Stimulated activated CD8-positive, alpha-beta memory T cell treated with anti-CD3 and anti-CD28 coated beads, Interleukin-2, amount 100 ng/mL, for 1 hour (primary cell): ENCODE measurements around the gene GLCCI1.
"Not testable (repeated sequence)": the region's sequence is repeated elsewhere in the genome, so short reads cannot be mapped to it uniquely, and the experiment has no call there.

Experiments
- DNase-seq, 2 donors: peaks; one replicate each; pipeline ENCODE4 v3.0.0-alpha.2; 2020; ENCODE audit warnings: low read depth in 2 of 2

GLCCI1 gene

GRCh38 chr7:7989616-7990440 lies 21.2 kb downstream of the GLCCI1 start:
- no peak for DNase-seq

- DNase-seq: no peak
Observed at GRCh38 chr7:7990441-7990761, 21.8 kb downstream of the GLCCI1 start.

DNA sequence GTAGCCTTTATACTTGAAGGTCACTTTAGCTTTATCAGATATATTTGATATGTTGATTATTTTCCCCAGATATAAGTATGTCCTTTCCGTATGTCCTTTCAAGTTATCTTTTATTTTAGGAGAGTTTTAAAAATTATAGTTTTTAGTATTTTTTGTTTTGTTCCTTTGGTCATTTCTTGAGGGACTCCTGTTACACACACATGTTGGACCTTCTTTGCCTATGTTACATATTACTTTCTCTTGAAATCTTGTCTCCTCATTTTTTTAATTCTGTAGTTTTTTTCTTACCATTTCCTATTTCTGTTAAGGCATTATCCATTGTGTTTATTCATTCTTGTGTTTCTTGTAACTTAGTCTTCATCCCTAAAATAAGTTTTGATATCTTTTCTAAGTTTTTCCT lies 23.9 kb downstream of the GLCCI1 start:
- no peak for DNase-seq

DNA sequence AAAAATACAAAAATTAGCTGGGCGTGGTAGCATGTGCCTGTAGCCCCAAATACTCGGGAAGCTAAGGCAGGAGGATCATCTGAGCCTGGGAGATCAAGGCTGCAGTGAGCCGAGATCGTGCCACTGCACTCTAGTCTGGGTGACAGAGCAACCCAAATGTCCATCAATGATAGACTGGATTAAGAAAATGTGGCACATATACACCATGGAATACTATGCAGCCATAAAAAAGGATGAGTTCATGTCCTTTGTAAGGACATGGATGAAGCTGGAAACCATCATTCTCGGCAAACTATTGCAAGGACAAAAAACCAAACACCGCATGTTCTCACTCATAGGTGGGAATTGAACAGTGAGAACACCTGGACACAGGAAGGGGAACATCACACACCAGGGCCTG lies 26.8 kb downstream of the GLCCI1 start:
- not testable (repeated sequence) for DNase-seq

DNA sequence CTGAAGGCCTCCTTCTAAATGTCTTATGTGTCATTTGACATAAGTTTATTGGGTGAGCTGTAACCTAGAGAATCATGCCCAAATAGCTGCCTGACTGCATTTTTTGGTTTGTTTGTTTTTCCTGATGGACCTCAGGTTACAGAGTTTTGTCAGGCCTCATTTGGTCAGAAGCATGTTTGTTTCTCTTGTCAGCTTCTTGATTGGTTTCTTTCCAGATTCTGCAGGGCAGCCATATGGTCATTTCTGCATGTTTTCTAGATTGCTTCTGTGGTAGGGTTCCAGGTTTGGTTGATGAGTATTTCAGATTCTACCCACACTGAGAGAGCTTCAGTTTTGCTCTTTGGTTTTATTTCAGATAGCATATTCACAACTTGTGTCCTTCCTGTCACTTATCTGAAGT lies 28.0 kb downstream of the GLCCI1 start:
- no peak for DNase-seq

- DNase-seq: no peak
Observed at GRCh38 chr7:8000315-8000941, 31.8 kb downstream of the GLCCI1 start.

- DNase-seq: no peak
Observed at GRCh38 chr7:8003077-8003476, 34.5 kb downstream of the GLCCI1 start.

- no peak for DNase-seq
Observed at GRCh38 chr7:8005279-8005678, 36.7 kb downstream of the GLCCI1 start.

DNA sequence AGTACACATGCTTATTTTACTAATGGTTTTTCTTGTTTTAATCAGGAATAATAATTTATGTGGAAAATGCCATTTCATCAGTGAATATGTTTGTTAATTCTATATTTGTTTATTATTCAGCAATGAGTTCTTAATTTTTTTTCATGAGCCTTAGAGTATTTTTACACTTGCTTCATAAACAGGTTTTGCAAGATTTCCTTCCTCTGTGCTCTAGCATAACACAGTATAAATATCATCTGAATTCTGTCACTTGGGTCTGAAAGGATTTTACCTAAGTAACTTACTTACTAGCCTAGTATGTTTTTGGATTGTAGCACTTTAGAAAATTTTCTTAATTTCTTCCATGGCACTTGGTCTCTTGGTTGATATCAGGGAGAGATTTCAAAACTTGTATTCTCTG lies 45.8 kb downstream of the GLCCI1 start:
- no peak for DNase-seq

- no peak for DNase-seq
Observed at GRCh38 chr7:8015100-8015745, 46.6 kb downstream of the GLCCI1 start.

GRCh38 chr7:8015746-8016120 lies 47.1 kb downstream of the GLCCI1 start:
- no peak for DNase-seq

GRCh38 chr7:8017423-8017822 lies 48.8 kb downstream of the GLCCI1 start:
- no peak for DNase-seq

- DNase-seq: no peak
Observed at GRCh38 chr7:8018961-8019360, 50.4 kb downstream of the GLCCI1 start.

- DNase-seq: no peak
Observed at GRCh38 chr7:8022628-8023027, 54.0 kb downstream of the GLCCI1 start.

DNA sequence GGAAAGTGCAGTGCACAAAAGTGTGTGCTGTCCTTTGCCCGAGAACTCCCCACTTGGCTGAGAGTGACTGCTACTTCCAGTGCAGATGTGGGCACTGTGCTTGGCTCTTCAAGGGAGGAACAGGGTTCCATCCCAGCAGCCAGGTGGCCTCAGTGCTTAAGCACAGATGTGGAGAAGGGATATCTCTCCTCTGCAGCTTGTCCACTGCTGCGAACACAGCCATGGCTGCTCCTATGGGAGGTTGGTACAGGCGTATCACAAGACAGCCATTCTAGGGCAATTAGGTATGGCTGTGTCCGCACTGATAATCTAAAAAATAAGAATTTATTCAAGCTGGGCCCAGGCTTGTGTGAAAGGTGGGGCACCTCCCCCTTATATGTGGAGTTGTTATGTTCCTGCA lies 66.6 kb downstream of the GLCCI1 start:
- no peak for DNase-seq

GRCh38 chr7:8035647-8036518 lies 67.3 kb downstream of the GLCCI1 start:
- no peak for DNase-seq

- no peak for DNase-seq
Observed at GRCh38 chr7:8037151-8037550, 68.6 kb downstream of the GLCCI1 start.

- DNase-seq: no peak
Observed at GRCh38 chr7:8040768-8041369, 72.3 kb downstream of the GLCCI1 start.

DNA sequence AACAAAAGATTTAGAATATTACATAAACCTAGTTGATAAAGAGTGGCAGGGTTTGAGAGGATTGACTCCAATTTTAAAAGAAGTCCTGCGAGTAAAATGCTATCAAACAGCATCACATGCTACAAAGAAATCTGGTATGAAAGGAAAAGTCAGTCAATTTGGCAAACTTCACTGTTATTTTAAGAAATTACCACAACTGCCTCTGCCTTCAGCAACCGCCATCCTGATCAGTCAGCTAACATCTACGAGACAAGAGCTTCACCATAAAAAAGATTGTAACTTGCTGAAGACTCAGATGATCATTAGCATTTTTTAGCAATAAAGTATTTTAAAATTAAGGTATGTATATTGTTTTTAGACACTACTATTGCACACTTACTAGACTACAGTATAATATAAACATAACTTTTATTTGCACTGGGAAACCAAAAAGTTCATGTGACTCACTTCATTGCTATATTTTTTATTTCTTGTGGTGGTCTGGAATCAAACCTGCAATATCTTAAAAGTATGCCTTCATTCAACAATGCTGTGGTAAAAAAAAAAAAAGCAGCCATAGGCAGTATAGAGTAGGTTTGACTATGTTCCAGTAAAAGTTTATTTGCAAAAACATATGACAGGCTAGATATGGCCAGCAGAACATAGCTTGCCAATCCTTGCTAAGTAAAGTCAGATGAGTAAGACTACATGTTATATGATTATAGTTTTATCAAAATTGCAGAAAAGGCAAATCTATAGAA lies 74.4 kb downstream of the GLCCI1 start:
- no peak for DNase-seq

- DNase-seq: no peak
Observed at GRCh38 chr7:8044761-8045430, 76.3 kb downstream of the GLCCI1 start.
